Measurements from ENCODE around the gene DMRTC1.
"Not testable (repeated sequence)": the region's sequence is repeated elsewhere in the genome, so short reads cannot be mapped to it uniquely, and the experiment has no call there.

DNA sequence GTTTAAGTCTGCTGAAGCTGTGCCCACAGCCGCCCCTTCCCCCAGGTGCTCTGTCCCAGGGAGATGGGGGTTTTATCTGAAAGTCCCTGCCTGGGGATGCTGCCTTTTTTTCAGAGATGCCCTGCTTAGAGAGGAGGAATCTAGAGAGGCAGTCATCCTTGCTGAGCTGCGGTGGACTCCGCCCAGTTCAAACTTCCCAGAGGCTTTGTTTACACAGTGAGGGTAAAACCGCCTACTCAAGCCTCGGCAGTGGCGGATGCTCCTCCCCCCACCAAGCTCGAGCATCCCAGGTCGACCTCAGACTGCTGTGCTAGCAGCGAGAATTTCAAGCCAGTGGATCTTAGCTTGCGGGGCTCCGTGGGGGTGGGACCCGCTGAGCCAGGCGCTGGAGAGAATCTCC, 112.9 kb downstream of the DMRTC1 start:
- not testable (repeated sequence) for TF ChIP-seq CTCF, POLR2A (IDR thresholded peaks at IDR 0.05)

Measured in right lobe of liver (tissue), 4 donors.